ENCODE results near the gene ARID5A. TPM values are rescaled to one million over a fixed set of nuclear protein-coding genes. Genes with fewer than 3 reads are reported as not detected.
A peak's percentile ranks its signal among the peaks of the same experiment; 100 is the strongest.

ARID5A gene
- total RNA-seq, 1 donor, result 37.4 TPM

- DNase-seq (ENCODE audit: low read depth in 2 of 3, low spot score in 2 of 3), result no peak
Observed at GRCh38 chr2:96506016-96506906, 30.3 kb upstream of the ARID5A start.

- no peak for DNase-seq (ENCODE audit: low read depth in 2 of 3, low spot score in 2 of 3)
Observed at GRCh38 chr2:96506907-96507240, 29.7 kb upstream of the ARID5A start.

GRCh38 chr2:96507957-96508520 lies 28.5 kb upstream of the ARID5A start:
- peak; percentile 80 to 86 (median 81) for DNase-seq (ENCODE audit: low read depth in 2 of 3, low spot score in 2 of 3)

GRCh38 chr2:96508521-96509113 lies 27.9 kb upstream of the ARID5A start:
- no peak for DNase-seq (ENCODE audit: low read depth in 2 of 3, low spot score in 2 of 3)

- DNase-seq (ENCODE audit: low read depth in 2 of 3, low spot score in 2 of 3), result peak in 2 of 3 donors; percentile 73 to 76
Observed at GRCh38 chr2:96509114-96509846, 27.3 kb upstream of the ARID5A start.

- no peak for DNase-seq (ENCODE audit: low read depth in 2 of 3, low spot score in 2 of 3)
Observed at GRCh38 chr2:96509847-96510230, 26.7 kb upstream of the ARID5A start.

GRCh38 chr2:96510931-96511595 lies 25.5 kb upstream of the ARID5A start:
- no peak for DNase-seq (ENCODE audit: low read depth in 2 of 3, low spot score in 2 of 3)

- no peak for DNase-seq (ENCODE audit: low read depth in 2 of 3, low spot score in 2 of 3)
Observed at GRCh38 chr2:96511851-96512250, 24.7 kb upstream of the ARID5A start.

GRCh38 chr2:96512341-96512740 lies 24.2 kb upstream of the ARID5A start:
- no peak for DNase-seq (ENCODE audit: low read depth in 2 of 3, low spot score in 2 of 3)

GRCh38 chr2:96514521-96514920 lies 22.0 kb upstream of the ARID5A start:
- no peak for DNase-seq (ENCODE audit: low read depth in 2 of 3, low spot score in 2 of 3)

GRCh38 chr2:96517079-96517478 lies 19.5 kb upstream of the ARID5A start:
- no peak for DNase-seq (ENCODE audit: low read depth in 2 of 3, low spot score in 2 of 3)

GRCh38 chr2:96520231-96520630 lies 16.3 kb upstream of the ARID5A start:
- DNase-seq (ENCODE audit: low read depth in 2 of 3, low spot score in 2 of 3), result no peak

GRCh38 chr2:96520697-96521096 lies 15.9 kb upstream of the ARID5A start:
- no peak for DNase-seq (ENCODE audit: low read depth in 2 of 3, low spot score in 2 of 3)

GRCh38 chr2:96521219-96521618 lies 15.3 kb upstream of the ARID5A start:
- no peak for DNase-seq (ENCODE audit: low read depth in 2 of 3, low spot score in 2 of 3)

- DNase-seq (ENCODE audit: low read depth in 2 of 3, low spot score in 2 of 3), result peak in 1 of 3 donors; percentile 63
Observed at GRCh38 chr2:96522304-96523203, 14.0 kb upstream of the ARID5A start.

- DNase-seq (ENCODE audit: low read depth in 2 of 3, low spot score in 2 of 3), result no peak
Observed at GRCh38 chr2:96523659-96524481, 12.7 kb upstream of the ARID5A start.

GRCh38 chr2:96524482-96525210 lies 11.9 kb upstream of the ARID5A start:
- no peak for DNase-seq (ENCODE audit: low read depth in 2 of 3, low spot score in 2 of 3)

GRCh38 chr2:96525211-96525507 lies 11.4 kb upstream of the ARID5A start:
- DNase-seq (ENCODE audit: low read depth in 2 of 3, low spot score in 2 of 3), result no peak

Measured in hematopoietic multipotent progenitor cell (in vitro differentiated cells).